Ishikawa (cell line): ENCODE results near the gene SLC13A4.

Experiments
- CREB1 ChIP-seq: IDR thresholded peaks from 2 replicates; pipeline ENCODE4 v1.6.1; 2012; ENCODE audit warnings: low read depth
- EGR1 ChIP-seq: IDR thresholded peaks from 2 replicates; pipeline ENCODE4 v1.6.1; 2012
- RAD21 ChIP-seq: IDR thresholded peaks from 2 replicates; pipeline ENCODE4 v1.6.1; 2012; ENCODE audit warnings: low read depth
- USF1 ChIP-seq: IDR thresholded peaks from 2 replicates; pipeline ENCODE4 v1.6.1; 2012
- YY1 ChIP-seq: IDR thresholded peaks from 2 replicates; pipeline ENCODE4 v1.6.1; 2012; ENCODE audit warnings: low read depth
- TF ChIP-seq, protein P1 (sequence below): IDR thresholded peaks from 2 replicates; pipeline ENCODE4 v1.6.1; 2012
- TF ChIP-seq, protein P2 (sequence below): IDR thresholded peaks from 2 replicates; pipeline ENCODE4 v1.6.1; 2012; ENCODE audit warnings: low read depth, mild to moderate bottlenecking

- TF ChIP-seq CREB1 (no peak), RAD21 (no peak), USF1 (no peak), EGR1 (no peak), YY1 (no peak)
- TF ChIP-seq, protein P1, sequence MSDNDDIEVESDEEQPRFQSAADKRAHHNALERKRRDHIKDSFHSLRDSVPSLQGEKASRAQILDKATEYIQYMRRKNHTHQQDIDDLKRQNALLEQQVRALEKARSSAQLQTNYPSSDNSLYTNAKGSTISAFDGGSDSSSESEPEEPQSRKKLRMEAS = no peak
- TF ChIP-seq, protein P2, sequence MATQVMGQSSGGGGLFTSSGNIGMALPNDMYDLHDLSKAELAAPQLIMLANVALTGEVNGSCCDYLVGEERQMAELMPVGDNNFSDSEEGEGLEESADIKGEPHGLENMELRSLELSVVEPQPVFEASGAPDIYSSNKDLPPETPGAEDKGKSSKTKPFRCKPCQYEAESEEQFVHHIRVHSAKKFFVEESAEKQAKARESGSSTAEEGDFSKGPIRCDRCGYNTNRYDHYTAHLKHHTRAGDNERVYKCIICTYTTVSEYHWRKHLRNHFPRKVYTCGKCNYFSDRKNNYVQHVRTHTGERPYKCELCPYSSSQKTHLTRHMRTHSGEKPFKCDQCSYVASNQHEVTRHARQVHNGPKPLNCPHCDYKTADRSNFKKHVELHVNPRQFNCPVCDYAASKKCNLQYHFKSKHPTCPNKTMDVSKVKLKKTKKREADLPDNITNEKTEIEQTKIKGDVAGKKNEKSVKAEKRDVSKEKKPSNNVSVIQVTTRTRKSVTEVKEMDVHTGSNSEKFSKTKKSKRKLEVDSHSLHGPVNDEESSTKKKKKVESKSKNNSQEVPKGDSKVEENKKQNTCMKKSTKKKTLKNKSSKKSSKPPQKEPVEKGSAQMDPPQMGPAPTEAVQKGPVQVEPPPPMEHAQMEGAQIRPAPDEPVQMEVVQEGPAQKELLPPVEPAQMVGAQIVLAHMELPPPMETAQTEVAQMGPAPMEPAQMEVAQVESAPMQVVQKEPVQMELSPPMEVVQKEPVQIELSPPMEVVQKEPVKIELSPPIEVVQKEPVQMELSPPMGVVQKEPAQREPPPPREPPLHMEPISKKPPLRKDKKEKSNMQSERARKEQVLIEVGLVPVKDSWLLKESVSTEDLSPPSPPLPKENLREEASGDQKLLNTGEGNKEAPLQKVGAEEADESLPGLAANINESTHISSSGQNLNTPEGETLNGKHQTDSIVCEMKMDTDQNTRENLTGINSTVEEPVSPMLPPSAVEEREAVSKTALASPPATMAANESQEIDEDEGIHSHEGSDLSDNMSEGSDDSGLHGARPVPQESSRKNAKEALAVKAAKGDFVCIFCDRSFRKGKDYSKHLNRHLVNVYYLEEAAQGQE = no peak
Measured at GRCh38 chr7:135758531-135758932, 30.5 kb upstream of the SLC13A4 start.
